ENCODE data around the gene AIF1L. TPM values are rescaled to one million over a fixed set of nuclear protein-coding genes. Genes with fewer than 3 reads are reported as not detected.

The AIF1L gene
- total and polyA plus RNA-seq, 2 donors (not counting 1 experiment from before 2014, with no cell fraction given): not detected

DNA sequence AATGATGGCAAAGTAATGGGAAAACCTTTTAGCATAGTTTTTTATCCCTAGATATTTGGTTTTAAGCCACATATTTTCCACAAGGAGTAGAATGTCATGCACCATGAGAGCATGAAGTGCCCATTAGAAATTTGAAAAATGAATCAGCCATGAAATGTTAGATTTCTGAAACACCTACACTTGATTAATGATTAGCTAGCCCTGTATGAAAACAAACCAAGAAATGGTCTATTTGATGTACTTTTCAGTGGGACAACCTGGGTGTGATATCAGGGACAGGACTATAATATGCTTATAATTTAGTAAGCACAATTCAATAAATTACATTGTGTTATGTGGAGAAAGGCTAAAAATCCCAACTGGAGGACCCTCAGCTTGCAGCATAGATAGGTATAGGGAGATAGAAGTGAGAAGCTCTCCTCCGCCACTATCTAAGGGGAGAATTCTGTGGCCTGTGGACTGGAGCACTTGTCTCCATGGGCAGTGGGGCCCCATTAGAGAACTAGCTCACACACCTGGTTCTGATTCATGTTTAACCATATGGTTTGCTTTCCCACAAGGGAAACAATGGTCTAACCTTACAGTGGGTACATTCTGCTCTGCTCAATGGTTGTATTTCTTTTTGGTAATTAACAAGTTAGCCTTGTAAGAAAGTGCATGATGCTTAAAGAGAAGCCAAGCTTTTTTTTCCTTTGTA lies 64.2 kb downstream of the AIF1L start:
- ATAC-seq (ENCODE audit: low read depth): no peak
- WGBS (ENCODE audit: insufficient coverage): 100% methylated on average over 1 of the region's 1 CpG
- H3K4me1 ChIP-seq (ENCODE audit: control insufficient read depth in 2 of 2, insufficient read depth in 2 of 2, low read length in 2 of 2): no peaks in the 10 kb centered on the region
- peaks cover 20 to 73% of the 10 kb centered on the region in 2 experiments for H3K36me3 ChIP-seq (replicated peaks in 1 of 2; ENCODE audit: control extremely low read depth in 1 of 2, control insufficient read depth in 1 of 2, extremely low read depth in 1 of 2, insufficient read depth in 2 of 2, low read length in 1 of 2)
- no peaks in the 10 kb centered on the region for H4K20me1 ChIP-seq (ENCODE audit: control insufficient read depth, insufficient read depth, low read length, poor library complexity, severe bottlenecking)
- no peak overlapping the region for H3K4me3 Mint-ChIP-seq
- H3K27me3 ChIP-seq (replicated peaks in 1 of 4; ENCODE audit: control extremely low read depth in 1 of 4, control insufficient read depth in 3 of 4, insufficient read depth in 4 of 4, low read length in 3 of 4): no peaks in the 10 kb centered on the region
- no peak overlapping the region for H3K4me2 ChIP-seq (replicated peaks; ENCODE audit: low read depth, low read length, poor library complexity, severe bottlenecking)
- H2AFZ ChIP-seq (ENCODE audit: insufficient read depth, low read depth, low read length, poor library complexity, severe bottlenecking): no peak overlapping the region
- no peaks in the 10 kb centered on the region for H3K4me1 Mint-ChIP-seq
- TF ChIP-seq EZH2 (IDR thresholded peaks at IDR 0.05; ENCODE audit: borderline replicate concordance, insufficient read depth, low read depth, low read length, poor library complexity, severe bottlenecking): no peak
- TF ChIP-seq, protein P1, sequence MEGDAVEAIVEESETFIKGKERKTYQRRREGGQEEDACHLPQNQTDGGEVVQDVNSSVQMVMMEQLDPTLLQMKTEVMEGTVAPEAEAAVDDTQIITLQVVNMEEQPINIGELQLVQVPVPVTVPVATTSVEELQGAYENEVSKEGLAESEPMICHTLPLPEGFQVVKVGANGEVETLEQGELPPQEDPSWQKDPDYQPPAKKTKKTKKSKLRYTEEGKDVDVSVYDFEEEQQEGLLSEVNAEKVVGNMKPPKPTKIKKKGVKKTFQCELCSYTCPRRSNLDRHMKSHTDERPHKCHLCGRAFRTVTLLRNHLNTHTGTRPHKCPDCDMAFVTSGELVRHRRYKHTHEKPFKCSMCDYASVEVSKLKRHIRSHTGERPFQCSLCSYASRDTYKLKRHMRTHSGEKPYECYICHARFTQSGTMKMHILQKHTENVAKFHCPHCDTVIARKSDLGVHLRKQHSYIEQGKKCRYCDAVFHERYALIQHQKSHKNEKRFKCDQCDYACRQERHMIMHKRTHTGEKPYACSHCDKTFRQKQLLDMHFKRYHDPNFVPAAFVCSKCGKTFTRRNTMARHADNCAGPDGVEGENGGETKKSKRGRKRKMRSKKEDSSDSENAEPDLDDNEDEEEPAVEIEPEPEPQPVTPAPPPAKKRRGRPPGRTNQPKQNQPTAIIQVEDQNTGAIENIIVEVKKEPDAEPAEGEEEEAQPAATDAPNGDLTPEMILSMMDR (IDR thresholded peaks at IDR 0.05): no peak
- no peaks in the 10 kb centered on the region for H3K27me3 Mint-ChIP-seq
- H3K9me3 ChIP-seq (ENCODE audit: control extremely low read depth in 1 of 3, control insufficient read depth in 2 of 3, insufficient read depth in 1 of 3, low read length in 2 of 3): no peaks in the 10 kb centered on the region
- H3K79me2 ChIP-seq (ENCODE audit: control insufficient read depth, insufficient read depth, low read length): peaks cover 18% of the 10 kb centered on the region
- intact Hi-C loops (cut with micrococcal nuclease): no loop called here
- ChIA-PET POLR2A (no interaction called here), CTCF (no interaction called here)
- H3K27ac ChIP-seq (ENCODE audit: low read length in 2 of 2): no peak overlapping the region
- H3K9ac ChIP-seq (ENCODE audit: low read length): no peak overlapping the region
- H3K9me3 Mint-ChIP-seq (ENCODE audit: insufficient read depth): no peaks in the 10 kb centered on the region
- no peak overlapping the region for H3K27ac Mint-ChIP-seq
- DNase-seq: no peak
- no peak overlapping the region for H3K4me3 ChIP-seq (ENCODE audit: control extremely low read depth in 1 of 5, extremely low read depth in 1 of 5, insufficient read depth in 1 of 5, low read depth in 2 of 5, low read length in 4 of 5)

DNA sequence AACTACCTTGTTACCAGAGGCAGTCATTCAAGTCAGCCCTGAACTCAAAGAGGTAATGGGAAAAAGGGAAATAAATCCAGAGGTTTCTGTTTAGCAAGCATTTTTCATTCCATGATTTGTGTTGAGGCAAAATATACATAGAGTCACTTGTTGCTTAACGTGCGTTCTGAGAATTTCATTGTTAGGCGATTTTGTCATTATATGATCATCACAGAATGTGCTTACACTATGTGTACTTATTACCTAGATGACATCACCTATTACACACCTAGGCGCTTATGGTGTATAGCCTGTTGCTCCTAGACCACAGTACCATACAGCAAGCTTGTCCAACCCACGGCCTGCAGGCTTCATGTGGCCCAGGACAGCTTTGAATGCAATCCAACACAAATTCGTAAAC lies 65.3 kb downstream of the AIF1L start:
- TF ChIP-seq EZH2 (IDR thresholded peaks at IDR 0.05; ENCODE audit: borderline replicate concordance, insufficient read depth, low read depth, low read length, poor library complexity, severe bottlenecking): no peak
- TF ChIP-seq, protein P1 (IDR thresholded peaks at IDR 0.05): no peak
- no peaks in the 10 kb centered on the region for H4K20me1 ChIP-seq (ENCODE audit: control insufficient read depth, insufficient read depth, low read length, poor library complexity, severe bottlenecking)
- no peak overlapping the region for H3K4me3 Mint-ChIP-seq
- 100% methylated on average over 1 of the region's 6 CpGs for WGBS (ENCODE audit: insufficient coverage)
- H3K4me2 ChIP-seq (replicated peaks; ENCODE audit: low read depth, low read length, poor library complexity, severe bottlenecking): no peak overlapping the region
- no peak overlapping the region for H3K9ac ChIP-seq (ENCODE audit: low read length)
- no peak for ATAC-seq (ENCODE audit: low read depth)
- no peaks in the 10 kb centered on the region for H3K4me1 Mint-ChIP-seq
- peaks cover 20 to 73% of the 10 kb centered on the region in 2 experiments for H3K36me3 ChIP-seq (replicated peaks in 1 of 2; ENCODE audit: control extremely low read depth in 1 of 2, control insufficient read depth in 1 of 2, extremely low read depth in 1 of 2, insufficient read depth in 2 of 2, low read length in 1 of 2)
- H3K79me2 ChIP-seq (ENCODE audit: control insufficient read depth, insufficient read depth, low read length): peaks cover 18% of the 10 kb centered on the region
- no peaks in the 10 kb centered on the region for H3K9me3 ChIP-seq (ENCODE audit: control extremely low read depth in 1 of 3, control insufficient read depth in 2 of 3, insufficient read depth in 1 of 3, low read length in 2 of 3)
- POLR2A ChIA-PET: interaction anchor here (0.6 kb wide), 1 partner anchor 108 kb away, joined by 3 read pairs; no protein-coding TSS in a partner anchor
- H3K27ac Mint-ChIP-seq: no peak overlapping the region
- intact Hi-C loops (cut with micrococcal nuclease): no loop called here
- H3K27me3 Mint-ChIP-seq: no peaks in the 10 kb centered on the region
- no peak for DNase-seq
- no peak overlapping the region for H3K4me3 ChIP-seq (ENCODE audit: control extremely low read depth in 1 of 5, extremely low read depth in 1 of 5, insufficient read depth in 1 of 5, low read depth in 2 of 5, low read length in 4 of 5)
- H3K4me1 ChIP-seq (ENCODE audit: control insufficient read depth in 2 of 2, insufficient read depth in 2 of 2, low read length in 2 of 2): no peaks in the 10 kb centered on the region
- no peaks in the 10 kb centered on the region for H3K27me3 ChIP-seq (replicated peaks in 1 of 4; ENCODE audit: control extremely low read depth in 1 of 4, control insufficient read depth in 3 of 4, insufficient read depth in 4 of 4, low read length in 3 of 4)
- H3K27ac ChIP-seq (ENCODE audit: low read length in 2 of 2): no peak overlapping the region
- no peaks in the 10 kb centered on the region for H3K9me3 Mint-ChIP-seq (ENCODE audit: insufficient read depth)
- CTCF ChIA-PET: interaction anchor here (0.8 kb wide), 1 partner anchor 175 kb away, joined by 3 read pairs; no protein-coding TSS in a partner anchor
- no peak overlapping the region for H2AFZ ChIP-seq (ENCODE audit: insufficient read depth, low read depth, low read length, poor library complexity, severe bottlenecking)
